BJ (cell line): ENCODE measurements around the gene ANKMY2. TPM values are rescaled to one million over a fixed set of nuclear protein-coding genes. Genes with fewer than 3 reads are reported as not detected.

ENCODE experiments used
- CTCF ChIA-PET: fragments of 350-600 bp; formaldehyde crosslinking; extraction: SDS; loops from one replicate; lab custom pipeline; 2021; ENCODE audit warnings: antibody characterized with exemption, inconsistent platforms; lab: Yijun Ruan, JAX
- POLR2A ChIA-PET: fragments of 300-600 bp; sonication (Branson Sonifier 250); formaldehyde crosslinking; extraction: SDS; loops from one replicate; lab custom pipeline; 2021; ENCODE audit warnings: antibody characterized with exemption; lab: Charles Lee
- DNase-seq: peaks from one replicate; pipeline ENCODE4 v3.0.0-alpha.2; 2011; ENCODE audit warnings: low read depth
- H3K27me3 ChIP-seq: 2 replicates; pipeline ENCODE4 v1.6.0; 2011; ENCODE audit warnings: low read length; ENCODE audit not compliant: control insufficient read depth, insufficient read depth
- H3K36me3 ChIP-seq: 2 replicates; pipeline ENCODE4 v1.5.1; 2011; ENCODE audit warnings: low read length; ENCODE audit not compliant: control insufficient read depth, insufficient read depth
- H3K4me3 ChIP-seq: 2 replicates; pipeline ENCODE4 v1.5.1; 2011; ENCODE audit warnings: low read depth, mild to moderate bottlenecking, control low read depth, low read length
- CTCF ChIP-seq: IDR thresholded peaks from 2 replicates; pipeline ENCODE4 v1.5.1; 2011; ENCODE audit warnings: low read depth, mild to moderate bottlenecking, control low read depth, inconsistent platforms, low read length, moderate library complexity; ENCODE audit not compliant: insufficient read depth
- polyA plus RNA-seq: library from polyadenylated mRNA; depleted of rRNA; stranded (reverse); fragments of >200 nt; gene quantifications from 2 replicates; pipeline ENCODE4 v1.2.3, GENCODE V29; 2011

The ANKMY2 gene
- polyA plus RNA-seq, 1 experiment, result 14.7 TPM

- CTCF ChIA-PET, result no interaction called here
- Histone ChIP-seq H3K36me3 (no peaks in the 10 kb centered on the region), H3K4me3 (no peak overlapping the region), H3K27me3 (no peaks in the 10 kb centered on the region)
- POLR2A ChIA-PET, result interaction anchor here (0.7 kb wide), 1 partner anchor 728 kb away, joined by 3 read pairs; no protein-coding TSS in a partner anchor
- no peak for TF ChIP-seq CTCF
- no peak for DNase-seq
These were observed 55.1 kb downstream of the ANKMY2 start for GRCh38 chr7:16590424-16590823.

- CTCF ChIA-PET, result interaction anchor here (1.6 kb wide), 1 partner anchor 476 kb away, joined by 4 read pairs; no protein-coding TSS in a partner anchor
- Histone ChIP-seq H3K27me3 (no peaks in the 10 kb centered on the region), H3K36me3 (no peaks in the 10 kb centered on the region), H3K4me3 (no peak overlapping the region)
- DNase-seq, result no peak
- no peak for TF ChIP-seq CTCF
- POLR2A ChIA-PET, result no interaction called here
These were observed 55.7 kb downstream of the ANKMY2 start for GRCh38 chr7:16589881-16590280.

- Histone ChIP-seq H3K4me3 (no peak overlapping the region), H3K27me3 (no peaks in the 10 kb centered on the region), H3K36me3 (no peaks in the 10 kb centered on the region)
- TF ChIP-seq CTCF, result no peak
- DNase-seq, result no peak
- POLR2A ChIA-PET, result no interaction called here
- CTCF ChIA-PET, result interaction anchor here (0.6 kb wide), 1 partner anchor 237 kb away, joined by 3 read pairs; no protein-coding TSS in a partner anchor
These were observed 57.8 kb downstream of the ANKMY2 start for GRCh38 chr7:16587790-16588189.

GRCh38 chr7:16587129-16587528, 58.4 kb downstream of the ANKMY2 start:
- H3K27me3 ChIP-seq, result no peaks in the 10 kb centered on the region
- no peak overlapping the region for H3K4me3 ChIP-seq
- no peak for TF ChIP-seq CTCF
- ChIA-PET CTCF (interaction anchor here (0.6 kb wide), 1 partner anchor 236 kb away, joined by 3 read pairs; no protein-coding TSS in a partner anchor), POLR2A (no interaction called here)
- H3K36me3 ChIP-seq, result no peaks in the 10 kb centered on the region
- no peak for DNase-seq

- TF ChIP-seq CTCF, result no peak
- DNase-seq, result no peak
- ChIA-PET POLR2A (no interaction called here), CTCF (no interaction called here)
- Histone ChIP-seq H3K27me3 (no peaks in the 10 kb centered on the region), H3K4me3 (no peak overlapping the region), H3K36me3 (no peaks in the 10 kb centered on the region)
These were observed 59.3 kb downstream of the ANKMY2 start for GRCh38 chr7:16586081-16586874.
